ENCODE results near the gene TGOLN2.

GRCh38 chr2:85344356-85344954, 16.7 kb upstream of the TGOLN2 start:
- TF ChIP-seq CTCF (IDR thresholded peaks at IDR 0.05) = no peak
- TF ChIP-seq POLR2AphosphoS5 (IDR thresholded peaks at IDR 0.05) = no peak
- TF ChIP-seq POLR2A (IDR thresholded peaks at IDR 0.05; ENCODE audit: low read depth) = no peak
- no peak for TF ChIP-seq EP300 (IDR thresholded peaks at IDR 0.05)
